Skeletal muscle tissue (tissue), 4 donors: ENCODE results near the gene MUSK. TPM values are rescaled to one million over a fixed set of nuclear protein-coding genes. Genes with fewer than 3 reads are reported as not detected.
"Not testable (repeated sequence)": the region's sequence is repeated elsewhere in the genome, so short reads cannot be mapped to it uniquely, and the experiment has no call there.

Experiments used
- H3K27ac ChIP-seq: one replicate; pipeline ENCODE4 v1.7.0; 2013; ENCODE audit warnings: mild to moderate bottlenecking, low read depth, low read length, inconsistent platforms
- H3K27me3 ChIP-seq, 3 donors: one replicate each; pipeline ENCODE4 v1.7.0; 2013; ENCODE audit warnings: low read length in 3 of 3; ENCODE audit not compliant: control insufficient read depth in 3 of 3, insufficient read depth in 3 of 3
- H3K36me3 ChIP-seq, 3 donors: one replicate each; pipeline ENCODE4 v1.7.0; 2013; ENCODE audit warnings: low read length in 3 of 3; ENCODE audit not compliant: control insufficient read depth in 3 of 3, insufficient read depth in 3 of 3
- H3K4me1 ChIP-seq, 3 donors: one replicate each; pipeline ENCODE4 v1.7.0; 2013; ENCODE audit warnings: low read length in 3 of 3, mild to moderate bottlenecking in 3 of 3; ENCODE audit not compliant: control insufficient read depth in 3 of 3, insufficient read depth in 3 of 3
- H3K4me3 ChIP-seq, 3 donors: one replicate each; pipeline ENCODE4 v1.7.0; 2013; ENCODE audit warnings: low read length in 3 of 3
- H3K9ac ChIP-seq, 3 donors: one replicate each; pipeline ENCODE4 v1.7.0; 2013; ENCODE audit warnings: low read length in 3 of 3, mild to moderate bottlenecking in 3 of 3, moderate library complexity in 2 of 3, low read depth in 1 of 3
- H3K9me3 ChIP-seq, 3 donors: one replicate each; pipeline ENCODE4 v1.7.0; 2013; ENCODE audit warnings: low read length in 3 of 3; ENCODE audit not compliant: control insufficient read depth in 3 of 3
- total RNA-seq: library from RNA; depleted of rRNA; stranded (reverse); fragments of >200 nt; gene quantifications from one replicate; pipeline ENCODE4 v1.2.3, GENCODE V29; 2014
- donor health status: Osteomylitis.

The MUSK gene
- total RNA-seq, 1 donor from 2014 or later: 8.4 TPM

- no peaks in the 10 kb centered on the region for H3K36me3 ChIP-seq
- H3K4me1 ChIP-seq: no peaks in the 10 kb centered on the region
- H3K27ac ChIP-seq: no peak overlapping the region
- H3K27me3 ChIP-seq: no peaks in the 10 kb centered on the region
- H3K4me3 ChIP-seq: no peak overlapping the region
- H3K9ac ChIP-seq: no peak overlapping the region
- H3K9me3 ChIP-seq: no peaks in the 10 kb centered on the region
Observed at GRCh38 chr9:110688329-110688728, 19.7 kb downstream of the MUSK start.

- no peaks in the 10 kb centered on the region for H3K9me3 ChIP-seq
- H3K27ac ChIP-seq: no peak overlapping the region
- H3K4me3 ChIP-seq: no peak overlapping the region
Observed at GRCh38 chr9:110691002-110691549, 22.5 kb downstream of the MUSK start.

GRCh38 chr9:110695846-110696245 is 27.3 kb downstream of the MUSK start:
- H3K4me1 ChIP-seq, H3K27me3 ChIP-seq, H3K27ac ChIP-seq, H3K9ac ChIP-seq, H3K4me3 ChIP-seq, H3K36me3 ChIP-seq, H3K9me3 ChIP-seq: not testable (repeated sequence)

More at GRCh38 chr9:110691002-110691549, 22.5 kb downstream of the MUSK start:
- Histone ChIP-seq H3K36me3 (no peaks in the 10 kb centered on the region), H3K27me3 (no peaks in the 10 kb centered on the region), H3K4me1 (no peaks in the 10 kb centered on the region), H3K9ac (no peak overlapping the region)

GRCh38 chr9:110700953-110701352 is 32.4 kb downstream of the MUSK start:
- H3K9me3 ChIP-seq: no peaks in the 10 kb centered on the region
- no peaks in the 10 kb centered on the region for H3K4me1 ChIP-seq
- H3K36me3 ChIP-seq: no peaks in the 10 kb centered on the region
- H3K27ac ChIP-seq: no peak overlapping the region
- H3K27me3 ChIP-seq: no peaks in the 10 kb centered on the region
- no peak overlapping the region for H3K4me3 ChIP-seq
- H3K9ac ChIP-seq: no peak overlapping the region

- H3K27ac ChIP-seq: no peak overlapping the region
Observed at GRCh38 chr9:110703669-110704068, 35.1 kb downstream of the MUSK start.

GRCh38 chr9:110707419-110707818 is 38.8 kb downstream of the MUSK start:
- Histone ChIP-seq H3K9me3 (no peaks in the 10 kb centered on the region), H3K9ac (no peak overlapping the region), H3K4me1 (no peaks in the 10 kb centered on the region), H3K27me3 (no peaks in the 10 kb centered on the region), H3K36me3 (no peaks in the 10 kb centered on the region), H3K27ac (no peak overlapping the region), H3K4me3 (no peak overlapping the region)

More at GRCh38 chr9:110703669-110704068, 35.1 kb downstream of the MUSK start:
- no peak overlapping the region for H3K9ac ChIP-seq
- H3K27me3 ChIP-seq: no peaks in the 10 kb centered on the region
- H3K4me1 ChIP-seq: no peaks in the 10 kb centered on the region
- no peaks in the 10 kb centered on the region for H3K9me3 ChIP-seq
- H3K4me3 ChIP-seq: no peak overlapping the region
- H3K36me3 ChIP-seq: no peaks in the 10 kb centered on the region

GRCh38 chr9:110710420-110710819 is 41.8 kb downstream of the MUSK start:
- no peaks in the 10 kb centered on the region for H3K36me3 ChIP-seq
- H3K9me3 ChIP-seq: no peaks in the 10 kb centered on the region
- no peaks in the 10 kb centered on the region for H3K27me3 ChIP-seq
- H3K9ac ChIP-seq: no peak overlapping the region
- H3K4me1 ChIP-seq: no peaks in the 10 kb centered on the region
- H3K27ac ChIP-seq: no peak overlapping the region
- no peak overlapping the region for H3K4me3 ChIP-seq

GRCh38 chr9:110712955-110713354 is 44.4 kb downstream of the MUSK start:
- Histone ChIP-seq H3K27ac (no peak overlapping the region), H3K4me3 (no peak overlapping the region), H3K9ac (no peak overlapping the region), H3K36me3 (no peaks in the 10 kb centered on the region), H3K27me3 (no peaks in the 10 kb centered on the region), H3K4me1 (no peaks in the 10 kb centered on the region), H3K9me3 (no peaks in the 10 kb centered on the region)

- Histone ChIP-seq H3K27ac (no peak overlapping the region), H3K9ac (no peak overlapping the region), H3K4me3 (no peak overlapping the region), H3K4me1 (no peaks in the 10 kb centered on the region), H3K36me3 (no peaks in the 10 kb centered on the region), H3K9me3 (no peaks in the 10 kb centered on the region), H3K27me3 (no peaks in the 10 kb centered on the region)
Observed at GRCh38 chr9:110714314-110714713, 45.7 kb downstream of the MUSK start.

GRCh38 chr9:110728058-110728457 is 59.5 kb downstream of the MUSK start:
- Histone ChIP-seq H3K27me3 (no peaks in the 10 kb centered on the region), H3K4me3 (no peak overlapping the region), H3K27ac (no peak overlapping the region), H3K4me1 (no peaks in the 10 kb centered on the region), H3K9ac (no peak overlapping the region), H3K9me3 (no peaks in the 10 kb centered on the region), H3K36me3 (no peaks in the 10 kb centered on the region)

GRCh38 chr9:110729641-110730040 is 61.0 kb downstream of the MUSK start:
- H3K9ac ChIP-seq: no peak overlapping the region
- no peaks in the 10 kb centered on the region for H3K36me3 ChIP-seq
- H3K27ac ChIP-seq: no peak overlapping the region
- no peaks in the 10 kb centered on the region for H3K27me3 ChIP-seq
- no peak overlapping the region for H3K4me3 ChIP-seq
- H3K4me1 ChIP-seq: no peaks in the 10 kb centered on the region
- no peaks in the 10 kb centered on the region for H3K9me3 ChIP-seq
